HEK293T (cell line): ENCODE results near the gene COL28A1.

Source experiments
- CTCF ChIA-PET: fragments of 350-600 bp; formaldehyde crosslinking; extraction: SDS; loops from one replicate; lab custom pipeline; 2021; ENCODE audit warnings: antibody characterized with exemption, inconsistent platforms; lab: Yijun Ruan, JAX
- POLR2A ChIA-PET: fragments of 350-600 bp; formaldehyde crosslinking; extraction: SDS; loops from one replicate; lab custom pipeline; 2020; ENCODE audit warnings: antibody characterized with exemption, inconsistent platforms; lab: Yijun Ruan, JAX
- DNase-seq: peaks from one replicate; pipeline ENCODE4 v3.0.0; 2012; ENCODE audit warnings: mixed read lengths; ENCODE audit errors: extremely low spot score
- ARNT ChIP-seq: fragments of 450-650 bp; IDR thresholded peaks from 2 replicates; pipeline ENCODE4 v1.6.1; 2017; ENCODE audit warnings: mild to moderate bottlenecking
- BHLHE40 ChIP-seq: fragments of 450-650 bp; IDR thresholded peaks from 2 replicates; pipeline ENCODE4 v1.6.1; 2016; ENCODE audit warnings: mild to moderate bottlenecking, moderate library complexity, borderline replicate concordance
- CTBP1 ChIP-seq: fragments of 450-650 bp; IDR thresholded peaks from 2 replicates; pipeline ENCODE4 v1.6.1; 2016; ENCODE audit warnings: borderline replicate concordance
- ELF4 ChIP-seq: fragments of 450-650 bp; IDR thresholded peaks from 2 replicates; pipeline ENCODE4 v1.6.1; 2017; ENCODE audit warnings: antibody characterized with exemption
- FOXA1 ChIP-seq: fragments of 450-650 bp; IDR thresholded peaks from 2 replicates; pipeline ENCODE4 v1.6.1; 2016; ENCODE audit warnings: mild to moderate bottlenecking
- FOXK2 ChIP-seq: fragments of 450-650 bp; IDR thresholded peaks from 2 replicates; pipeline ENCODE4 v1.6.1; 2016; ENCODE audit warnings: mild to moderate bottlenecking
- FOXM1 ChIP-seq: fragments of 450-650 bp; IDR thresholded peaks from 2 replicates; pipeline ENCODE4 v1.6.1; 2017; ENCODE audit warnings: mild to moderate bottlenecking, borderline replicate concordance
- HDGF ChIP-seq: fragments of 450-650 bp; IDR thresholded peaks from 2 replicates; pipeline ENCODE4 v1.6.1; 2017; ENCODE audit warnings: antibody characterized with exemption, borderline replicate concordance
- L3MBTL2 ChIP-seq: fragments of 450-650 bp; conservative IDR thresholded peaks from 2 replicates; pipeline ENCODE4 v1.6.1; 2016; ENCODE audit warnings: mild to moderate bottlenecking
- LEF1 ChIP-seq: fragments of 450-650 bp; IDR thresholded peaks from 2 replicates; pipeline ENCODE4 v1.6.1; 2017; ENCODE audit warnings: mild to moderate bottlenecking, borderline replicate concordance
- NFRKB ChIP-seq: fragments of 450-650 bp; IDR thresholded peaks from 2 replicates; pipeline ENCODE4 v1.6.1; 2016; ENCODE audit warnings: mild to moderate bottlenecking, moderate library complexity
- PKNOX1 ChIP-seq: fragments of 450-650 bp; IDR thresholded peaks from 2 replicates; pipeline ENCODE4 v1.6.1; 2016
- SP1 ChIP-seq: fragments of 450-650 bp; IDR thresholded peaks from 2 replicates; pipeline ENCODE4 v1.6.1; 2017
- SUZ12 ChIP-seq: fragments of 450-650 bp; IDR thresholded peaks from 2 replicates; pipeline ENCODE4 v1.6.1; 2016; ENCODE audit warnings: mild to moderate bottlenecking
- TARDBP ChIP-seq: fragments of 450-650 bp; IDR thresholded peaks from 2 replicates; pipeline ENCODE4 v1.6.1; 2016
- ZNF384 ChIP-seq: fragments of 450-650 bp; IDR thresholded peaks from 2 replicates; pipeline ENCODE4 v1.6.1; 2016

COL28A1 gene

DNA sequence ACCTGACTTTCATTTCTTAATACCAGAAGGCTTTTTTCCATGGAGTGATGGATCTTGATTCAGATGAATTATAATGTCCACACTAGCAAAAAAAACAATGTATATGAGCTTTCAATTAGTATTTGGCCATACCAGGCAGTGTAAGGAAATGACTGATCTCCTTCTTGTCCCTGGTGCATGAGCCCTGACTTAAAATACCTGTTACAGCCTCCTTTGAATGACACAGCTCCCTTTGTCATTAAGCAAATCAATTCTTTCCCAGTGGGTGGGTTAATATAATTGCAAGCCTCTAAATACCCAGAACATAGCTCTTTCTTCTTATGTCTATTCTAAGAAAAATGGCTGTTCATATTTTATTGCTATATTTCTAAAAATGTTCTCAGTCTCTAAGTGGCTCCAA is 188.6 kb downstream of the COL28A1 start:
- no peak for DNase-seq
- ChIA-PET POLR2A (no interaction called here), CTCF (no interaction called here)
- TF ChIP-seq NFRKB (no peak), LEF1 (no peak), BHLHE40 (no peak), HDGF (no peak), ARNT (no peak)

- DNase-seq = no peak
- ChIA-PET CTCF (no interaction called here), POLR2A (no interaction called here)
- TF ChIP-seq SP1 (no peak), FOXM1 (no peak), BHLHE40 (no peak), ARNT (no peak), NFRKB (no peak), SUZ12 (no peak), PKNOX1 (no peak), TARDBP (no peak), CTBP1 (no peak), ZNF384 (no peak), L3MBTL2 (no peak), FOXA1 (no peak), FOXK2 (no peak), ELF4 (no peak), HDGF (no peak), LEF1 (no peak)
Measured at GRCh38 chr7:7344583-7344982, 191.1 kb downstream of the COL28A1 start.

DNA sequence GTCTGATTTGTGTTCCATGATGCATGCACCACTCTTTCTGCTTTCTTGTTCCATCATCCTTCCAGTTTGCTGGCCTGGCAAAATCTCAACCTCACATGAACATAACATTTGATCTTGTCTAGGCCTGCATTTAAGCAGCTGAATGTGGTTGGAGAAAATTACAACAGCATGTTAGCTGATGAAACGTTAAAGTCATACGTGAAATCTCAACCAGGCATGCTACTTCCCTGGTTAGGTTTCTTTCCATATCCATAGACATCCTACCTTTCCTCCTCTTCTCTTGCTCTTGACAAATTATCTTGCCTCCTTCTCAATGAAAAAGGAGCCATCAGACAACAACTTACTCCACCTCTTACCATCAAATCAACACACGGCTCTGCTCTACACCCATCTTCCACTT is 199.8 kb downstream of the COL28A1 start:
- TF ChIP-seq PKNOX1 = no peak
- TF ChIP-seq L3MBTL2 = no peak
- TF ChIP-seq TARDBP = no peak
- TF ChIP-seq HDGF = no peak
- no peak for TF ChIP-seq ZNF384
- no peak for TF ChIP-seq FOXA1
- no peak for TF ChIP-seq ELF4
- TF ChIP-seq NFRKB = no peak
- DNase-seq = no peak
- CTCF ChIA-PET = no interaction called here
- POLR2A ChIA-PET = no interaction called here

- POLR2A ChIA-PET = no interaction called here
- CTCF ChIA-PET = no interaction called here
- DNase-seq = no peak
- no peak for TF ChIP-seq FOXK2
- TF ChIP-seq BHLHE40 = no peak
- TF ChIP-seq NFRKB = no peak
- TF ChIP-seq ZNF384 = no peak
- TF ChIP-seq SP1 = no peak
- TF ChIP-seq HDGF = no peak
- TF ChIP-seq ELF4 = no peak
- no peak for TF ChIP-seq PKNOX1
- no peak for TF ChIP-seq LEF1
- no peak for TF ChIP-seq SUZ12
- no peak for TF ChIP-seq TARDBP
- no peak for TF ChIP-seq ARNT
- TF ChIP-seq FOXA1 = no peak
- no peak for TF ChIP-seq FOXM1
- TF ChIP-seq CTBP1 = no peak
- no peak for TF ChIP-seq L3MBTL2
Measured at GRCh38 chr7:7335215-7335614, 200.5 kb downstream of the COL28A1 start.

DNA sequence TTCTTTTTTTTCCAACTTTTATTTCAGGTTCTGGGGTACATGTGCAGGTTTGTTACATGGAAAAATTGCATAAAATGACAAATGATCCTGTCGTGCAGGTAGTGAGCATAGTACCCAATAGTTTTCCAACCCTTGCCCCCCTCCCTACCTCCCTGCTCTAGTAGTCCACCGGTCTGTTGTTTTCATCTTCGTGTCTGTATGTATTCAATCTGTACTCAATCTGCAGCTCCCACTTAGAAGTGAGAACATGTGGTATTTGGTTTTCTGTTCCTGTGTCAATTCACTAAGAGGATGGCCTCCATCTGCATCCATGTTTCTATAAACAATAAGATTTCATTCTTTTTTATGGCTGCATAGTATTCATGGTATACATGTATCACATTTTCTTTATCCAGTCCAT is 202.1 kb downstream of the COL28A1 start:
- ChIA-PET CTCF (no interaction called here), POLR2A (no interaction called here)
- TF ChIP-seq NFRKB (no peak), FOXM1 (no peak), FOXA1 (no peak), CTBP1 (no peak), PKNOX1 (no peak), SUZ12 (no peak), SP1 (no peak), ZNF384 (no peak), ELF4 (no peak)
- no peak for DNase-seq

- DNase-seq = no peak
- ChIA-PET POLR2A (no interaction called here), CTCF (no interaction called here)
- no peak for TF ChIP-seq TARDBP
- TF ChIP-seq CTBP1 = no peak
- no peak for TF ChIP-seq ELF4
- TF ChIP-seq SP1 = no peak
- no peak for TF ChIP-seq SUZ12
- TF ChIP-seq FOXM1 = no peak
- TF ChIP-seq LEF1 = no peak
- no peak for TF ChIP-seq L3MBTL2
Measured at GRCh38 chr7:7331523-7331922, 204.2 kb downstream of the COL28A1 start.
